GM12872 (cell line): Measurements from ENCODE around the gene PPFIA1.

ENCODE experiments used
- TF ChIP-seq, protein P1 (sequence below): IDR thresholded peaks from 3 replicates; pipeline ENCODE4 v1.5.1; 2011; ENCODE audit warnings: low read depth, mild to moderate bottlenecking, low read length, moderate library complexity; ENCODE audit not compliant: insufficient read depth

Gene PPFIA1

DNA sequence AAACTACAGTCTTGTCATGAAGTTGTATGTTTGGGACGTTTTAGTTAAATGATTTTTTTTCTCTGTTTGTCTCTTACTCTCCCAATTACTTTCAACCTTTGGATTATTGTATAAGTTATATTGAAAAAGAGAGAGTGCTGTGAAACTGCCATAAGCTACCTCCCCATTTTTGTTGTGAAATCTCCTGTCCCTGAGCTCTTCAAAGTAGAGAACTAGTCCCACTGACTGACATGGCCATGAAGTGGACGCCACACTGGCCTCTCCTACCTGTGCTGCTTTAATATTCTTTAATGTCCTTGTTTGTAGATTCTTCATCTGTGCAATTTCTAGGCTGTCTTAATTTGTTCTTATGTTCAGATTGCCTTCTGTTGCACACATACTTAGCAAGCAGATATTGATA is 56.3 kb downstream of the PPFIA1 start:
- TF ChIP-seq, protein P1, sequence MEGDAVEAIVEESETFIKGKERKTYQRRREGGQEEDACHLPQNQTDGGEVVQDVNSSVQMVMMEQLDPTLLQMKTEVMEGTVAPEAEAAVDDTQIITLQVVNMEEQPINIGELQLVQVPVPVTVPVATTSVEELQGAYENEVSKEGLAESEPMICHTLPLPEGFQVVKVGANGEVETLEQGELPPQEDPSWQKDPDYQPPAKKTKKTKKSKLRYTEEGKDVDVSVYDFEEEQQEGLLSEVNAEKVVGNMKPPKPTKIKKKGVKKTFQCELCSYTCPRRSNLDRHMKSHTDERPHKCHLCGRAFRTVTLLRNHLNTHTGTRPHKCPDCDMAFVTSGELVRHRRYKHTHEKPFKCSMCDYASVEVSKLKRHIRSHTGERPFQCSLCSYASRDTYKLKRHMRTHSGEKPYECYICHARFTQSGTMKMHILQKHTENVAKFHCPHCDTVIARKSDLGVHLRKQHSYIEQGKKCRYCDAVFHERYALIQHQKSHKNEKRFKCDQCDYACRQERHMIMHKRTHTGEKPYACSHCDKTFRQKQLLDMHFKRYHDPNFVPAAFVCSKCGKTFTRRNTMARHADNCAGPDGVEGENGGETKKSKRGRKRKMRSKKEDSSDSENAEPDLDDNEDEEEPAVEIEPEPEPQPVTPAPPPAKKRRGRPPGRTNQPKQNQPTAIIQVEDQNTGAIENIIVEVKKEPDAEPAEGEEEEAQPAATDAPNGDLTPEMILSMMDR = no peak

DNA sequence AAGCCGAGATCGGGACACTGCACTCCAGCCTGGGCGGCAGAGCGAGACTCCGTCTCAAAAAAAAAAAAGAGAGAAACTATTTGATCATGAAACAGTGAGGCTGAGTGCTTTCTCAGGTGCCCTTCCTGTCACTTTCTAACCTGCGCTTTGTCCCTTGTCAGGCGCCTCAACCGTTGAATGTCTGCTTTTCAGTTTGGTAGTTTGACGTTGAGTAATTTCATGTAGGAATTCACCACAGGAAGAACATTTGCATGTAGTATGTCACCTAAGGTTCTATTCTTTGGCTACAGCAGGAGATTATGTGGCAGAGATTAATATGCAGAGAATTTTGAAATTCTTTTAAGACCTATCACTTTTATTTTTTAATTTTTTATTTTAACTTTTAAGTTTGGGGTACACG is 57.2 kb downstream of the PPFIA1 start:
- TF ChIP-seq, protein P1 = no peak

GRCh38 chr11:70328556-70328955 is 58.1 kb downstream of the PPFIA1 start:
- TF ChIP-seq, protein P1 = no peak

- TF ChIP-seq, protein P1 = 0 out of 3 replicates have a peak, but pooled peaks have one; percentile 5
These were observed 60.9 kb downstream of the PPFIA1 start for GRCh38 chr11:70331320-70331843.

- TF ChIP-seq, protein P1 = no peak
These were observed 61.4 kb downstream of the PPFIA1 start for GRCh38 chr11:70331901-70332300.

DNA sequence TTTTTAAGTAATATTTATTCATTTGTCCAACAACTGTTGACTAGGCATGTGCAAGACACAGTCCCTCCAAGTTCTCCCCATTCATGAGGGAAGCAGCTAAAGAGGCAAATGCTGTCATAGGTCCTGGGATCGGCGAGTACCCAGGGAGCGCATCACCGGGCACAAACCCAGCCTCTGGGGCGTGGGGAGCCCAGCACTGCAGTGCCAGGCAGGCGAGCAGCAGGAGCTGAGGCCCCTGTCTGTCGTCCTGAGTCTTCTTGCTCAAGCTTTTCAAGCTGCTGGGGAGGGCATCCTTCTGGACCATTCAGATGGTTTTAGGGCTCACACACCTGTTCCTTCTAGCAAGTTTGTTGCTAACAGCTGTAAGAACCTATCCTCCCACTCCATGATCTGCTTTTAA is 62.1 kb downstream of the PPFIA1 start:
- TF ChIP-seq, protein P1 = no peak

GRCh38 chr11:70333261-70333660 is 62.8 kb downstream of the PPFIA1 start:
- TF ChIP-seq, protein P1 = no peak
